Measurements from ENCODE around the gene BSN.

DNA sequence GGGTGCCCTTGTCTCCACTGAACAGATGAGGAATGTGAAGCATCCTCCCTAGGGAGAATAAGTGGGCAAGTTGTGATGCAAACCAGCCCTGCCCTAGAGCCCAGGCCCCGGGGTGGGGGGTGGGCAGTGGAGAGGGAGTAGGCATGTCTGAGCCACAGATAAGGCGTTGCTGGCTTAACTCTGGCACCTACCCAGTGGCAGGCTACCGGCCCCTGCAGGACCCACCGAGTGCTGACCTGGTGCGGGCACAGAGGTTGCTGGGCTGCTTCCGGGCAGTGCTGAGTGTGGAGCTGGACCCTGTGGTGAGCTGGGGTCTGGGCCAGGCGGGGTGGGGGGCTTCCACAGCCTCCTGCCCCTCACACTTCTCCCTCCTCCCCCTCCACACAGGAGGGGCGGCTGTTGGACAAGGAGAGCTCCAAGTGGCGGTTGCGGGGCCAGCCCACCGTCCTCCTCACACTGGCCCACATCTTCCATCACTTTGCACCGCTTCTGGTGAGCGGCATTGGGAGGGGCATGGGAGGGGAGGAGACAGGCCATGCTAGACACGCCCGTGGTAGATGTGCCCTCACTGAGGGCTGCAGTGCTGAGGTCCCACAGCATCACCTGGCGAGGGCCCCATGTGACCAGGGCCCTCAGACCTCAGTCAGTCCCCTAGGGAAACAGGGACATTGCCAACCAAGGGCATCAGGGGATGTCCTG lies 145.2 kb downstream of the BSN start:
- TF ChIP-seq CTCF (IDR thresholded peaks at IDR 0.05; ENCODE audit: borderline replicate concordance, extremely low read depth, low read length, poor library complexity, severe bottlenecking), result no peak
- TF ChIP-seq EZH2 (IDR thresholded peaks at IDR 0.05; ENCODE audit: borderline replicate concordance, low read depth, low read length, severe bottlenecking), result no peak

Measured in DND-41 (cell line).